GM19043 (cell line): ENCODE results near the gene CD6.

Experiments used
- ATAC-seq: cut with Tn5 transposase; IDR thresholded peaks from one replicate; pipeline ENCODE4 v1.9.1; 2021; ENCODE audit warnings: low read depth; ENCODE audit not compliant: unreplicated experiment

CD6 gene

GRCh38 chr11:60982184-60982583 lies 10.7 kb downstream of the CD6 start:
- ATAC-seq: no peak

GRCh38 chr11:60984149-60984548 lies 12.7 kb downstream of the CD6 start:
- no peak for ATAC-seq

GRCh38 chr11:60984636-60985035 lies 13.2 kb downstream of the CD6 start:
- ATAC-seq: no peak

GRCh38 chr11:60985501-60985900 lies 14.0 kb downstream of the CD6 start:
- no peak for ATAC-seq

- ATAC-seq: no peak
Measured at GRCh38 chr11:60985991-60986915, 14.8 kb downstream of the CD6 start.

- ATAC-seq: no peak
Measured at GRCh38 chr11:60987577-60988277, 16.2 kb downstream of the CD6 start.

GRCh38 chr11:60988658-60989057 lies 17.2 kb downstream of the CD6 start:
- ATAC-seq: no peak

- no peak for ATAC-seq
Measured at GRCh38 chr11:60989093-60989650, 17.7 kb downstream of the CD6 start.

- ATAC-seq: no peak
Measured at GRCh38 chr11:60991457-60991856, 20.0 kb downstream of the CD6 start.

GRCh38 chr11:60992842-60993409 lies 21.4 kb downstream of the CD6 start:
- ATAC-seq: no peak

GRCh38 chr11:60993615-60994014 lies 22.1 kb downstream of the CD6 start:
- ATAC-seq: no peak

- ATAC-seq: no peak
Measured at GRCh38 chr11:60994541-60995080, 23.1 kb downstream of the CD6 start.

- no peak for ATAC-seq
Measured at GRCh38 chr11:60995798-60996197, 24.3 kb downstream of the CD6 start.

- no peak for ATAC-seq
Measured at GRCh38 chr11:60996381-60997138, 25.1 kb downstream of the CD6 start.

- ATAC-seq: no peak
Measured at GRCh38 chr11:61000426-61000825, 28.9 kb downstream of the CD6 start.

- ATAC-seq: no peak
Measured at GRCh38 chr11:61001931-61002330, 30.5 kb downstream of the CD6 start.

GRCh38 chr11:61002598-61002997 lies 31.1 kb downstream of the CD6 start:
- ATAC-seq: no peak

- ATAC-seq: no peak
Measured at GRCh38 chr11:61004180-61004611, 32.7 kb downstream of the CD6 start.

- ATAC-seq: no peak
Measured at GRCh38 chr11:61004761-61005181, 33.3 kb downstream of the CD6 start.

- no peak for ATAC-seq
Measured at GRCh38 chr11:61007383-61007955, 36.0 kb downstream of the CD6 start.
